Stimulated activated CD8-positive, alpha-beta memory T cell treated with anti-CD3 and anti-CD28 coated beads, Interleukin-7, amount 100 ng/mL, for 4 hours (primary cell): ENCODE measurements around the gene MS4A10.
"Not testable (repeated sequence)": the region's sequence is repeated elsewhere in the genome, so short reads cannot be mapped to it uniquely, and the experiment has no call there.

Source experiments
- DNase-seq, 2 donors: peaks; one replicate each; pipeline ENCODE4 v3.0.0-alpha.2; 2020; ENCODE audit warnings: low read depth in 2 of 2

MS4A10 gene

DNA sequence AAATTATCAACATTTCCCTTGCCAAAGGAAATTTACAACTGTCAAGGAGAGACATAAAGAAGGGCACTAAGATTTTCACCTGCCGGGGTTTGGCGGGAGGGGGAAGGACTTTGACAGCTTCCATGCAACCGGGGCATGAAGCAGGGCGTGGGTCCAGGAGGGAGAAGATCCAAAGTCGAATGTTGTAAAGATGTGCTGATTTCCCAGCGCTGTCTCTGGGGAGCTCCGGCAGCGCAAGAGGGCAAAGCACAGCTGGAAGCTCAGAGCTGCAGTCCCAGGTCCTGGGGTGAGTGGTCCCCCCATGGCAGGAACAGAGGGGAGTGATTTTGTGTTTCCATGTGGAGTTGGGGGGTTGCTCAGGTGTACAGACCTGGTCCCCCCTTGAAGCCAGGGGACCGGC is at the start of gene MS4A10:
Gene MS4A10 (plus strand): TSS at position 198 of the 400 bp plus-strand sequence. CDS start 5,003 bp downstream, outside the sequence.
- DNase-seq = no peak

DNA sequence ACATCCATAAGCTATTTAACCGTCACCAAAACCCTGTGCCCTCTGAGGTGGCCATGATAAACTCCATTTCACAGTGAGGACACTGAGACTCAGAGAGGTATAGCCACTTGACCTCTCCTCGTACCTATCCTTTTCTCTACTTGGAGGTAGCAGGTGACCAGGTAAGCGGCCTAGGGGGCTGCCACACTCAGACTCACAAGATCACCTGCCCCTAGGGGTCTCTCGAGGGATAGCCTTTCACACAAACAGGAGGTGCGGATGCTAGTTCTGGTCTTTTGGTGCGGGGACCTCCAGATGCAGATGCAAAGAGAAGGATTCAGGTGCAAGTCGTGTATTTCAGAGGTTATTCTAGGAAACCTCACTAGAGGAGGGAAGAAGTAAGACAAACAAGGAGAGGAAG is 46.0 kb upstream of the MS4A10 start:
- DNase-seq = no peak

DNA sequence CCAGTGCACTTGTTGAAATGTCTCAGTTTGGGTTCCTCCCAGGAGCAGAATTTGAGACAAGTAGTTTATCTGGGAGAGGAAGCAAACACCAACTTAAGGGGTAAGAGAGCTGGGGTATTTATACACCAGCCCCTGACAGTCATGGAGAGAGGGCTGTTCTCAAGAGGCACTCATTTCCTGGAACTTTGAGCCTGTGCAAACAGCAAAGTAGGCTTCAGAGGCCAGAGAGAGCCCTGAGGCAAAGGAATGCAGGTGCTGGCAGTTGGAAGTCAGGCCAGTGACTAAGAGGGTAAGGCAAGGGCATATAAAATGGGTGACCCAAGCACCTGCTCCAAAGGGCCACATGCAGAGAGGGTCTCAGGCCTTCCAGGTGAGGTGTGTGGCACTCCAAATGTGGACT is 44.6 kb upstream of the MS4A10 start:
- DNase-seq = no peak

DNA sequence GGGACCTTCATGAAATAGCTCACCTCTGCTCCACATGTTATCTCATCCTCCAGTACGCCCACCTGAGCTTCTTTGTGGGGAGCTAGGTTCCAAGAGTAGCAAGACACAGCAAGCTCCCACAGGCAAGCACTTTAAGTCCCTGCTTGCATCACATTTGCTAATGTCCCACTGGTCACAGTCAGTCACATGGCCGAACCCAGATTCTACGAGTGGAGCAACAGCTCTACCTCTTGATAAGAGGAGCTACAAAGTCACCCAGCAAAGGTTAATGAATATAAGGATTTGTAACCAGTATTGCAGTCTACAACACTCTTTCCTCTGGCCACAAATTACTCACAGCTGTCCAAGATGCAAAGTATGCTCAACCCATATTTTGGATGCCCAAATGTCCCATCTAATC is 43.7 kb upstream of the MS4A10 start:
- DNase-seq = no peak

DNA sequence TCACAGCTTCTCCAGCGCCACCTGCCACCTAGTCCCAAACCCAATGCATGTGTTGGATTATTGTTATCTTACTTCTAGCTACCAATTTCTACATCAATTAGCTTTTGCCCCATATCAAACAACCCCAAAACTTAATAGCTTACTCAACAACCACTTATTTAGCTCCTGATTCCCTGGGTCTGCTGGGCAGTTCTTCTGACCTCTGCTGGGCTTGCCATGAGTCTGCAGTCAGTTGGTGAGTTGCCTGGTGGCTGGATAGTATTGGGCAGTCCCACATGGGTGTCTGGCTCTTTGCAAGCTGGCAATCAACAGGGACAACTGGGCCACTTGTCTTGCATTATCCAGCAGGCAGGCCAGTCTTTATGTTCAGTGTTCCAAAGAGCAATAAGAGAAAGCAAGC is 42.1 kb upstream of the MS4A10 start:
- DNase-seq = no peak

DNA sequence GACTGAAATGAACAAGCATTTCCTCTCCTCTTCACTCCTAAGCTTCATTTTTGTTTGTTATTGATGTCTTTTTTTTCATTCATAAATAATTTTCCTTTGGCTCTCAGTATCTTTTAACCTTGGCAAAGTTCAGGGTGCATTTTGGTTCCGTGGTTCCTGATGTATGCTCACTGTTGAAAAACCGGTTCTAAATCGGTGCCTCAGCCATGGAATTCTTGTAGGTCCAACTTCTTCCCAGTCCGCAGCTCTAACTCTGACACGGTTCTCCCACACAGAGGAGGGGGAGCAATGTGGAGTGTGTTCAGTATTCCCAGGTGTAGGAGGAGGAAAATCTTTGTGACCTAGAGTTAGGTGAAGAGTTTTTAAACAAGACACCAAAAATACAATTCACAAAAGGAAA is 41.0 kb upstream of the MS4A10 start:
- no peak for DNase-seq

DNA sequence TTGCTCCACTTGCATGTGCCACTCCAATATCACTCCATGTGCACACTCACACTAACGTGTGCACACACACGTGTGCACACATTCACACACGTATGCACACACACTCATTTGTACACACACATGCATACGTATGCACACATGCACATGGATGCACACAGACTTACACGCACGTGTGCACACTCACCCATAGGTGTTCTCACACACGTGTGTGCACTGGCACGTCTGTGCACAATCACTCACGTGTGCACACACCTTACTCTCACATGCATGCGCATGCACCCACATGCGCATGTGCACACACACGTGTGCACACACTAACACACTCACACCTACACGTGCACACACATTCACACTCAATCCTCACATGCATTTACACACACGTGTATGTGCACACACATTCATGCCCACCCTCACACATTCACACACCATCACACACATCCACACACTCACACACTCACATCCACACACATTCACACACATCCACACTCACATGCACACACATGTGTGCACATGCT is 37.7 kb upstream of the MS4A10 start:
- DNase-seq = no peak

DNA sequence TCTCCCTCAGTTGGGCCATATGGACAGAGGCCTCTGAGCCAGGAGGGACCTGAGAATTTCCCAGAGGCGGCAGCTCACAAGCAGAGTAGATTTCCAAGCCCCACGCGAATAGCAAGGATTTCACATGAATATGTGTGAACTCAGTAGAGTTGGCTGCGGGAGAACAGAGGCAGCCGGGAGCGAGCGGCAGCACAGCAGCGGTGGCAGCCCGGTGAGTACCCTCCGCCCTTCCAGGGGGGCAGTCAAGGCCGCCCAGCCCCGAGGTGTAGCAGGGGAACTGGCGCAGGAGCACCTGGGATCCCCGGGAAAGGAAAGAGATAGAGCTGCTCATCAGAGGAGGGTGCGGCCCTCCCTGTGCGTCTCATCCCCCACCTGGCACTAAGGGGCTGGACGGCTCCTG is 36.9 kb upstream of the MS4A10 start:
- DNase-seq = no peak

DNA sequence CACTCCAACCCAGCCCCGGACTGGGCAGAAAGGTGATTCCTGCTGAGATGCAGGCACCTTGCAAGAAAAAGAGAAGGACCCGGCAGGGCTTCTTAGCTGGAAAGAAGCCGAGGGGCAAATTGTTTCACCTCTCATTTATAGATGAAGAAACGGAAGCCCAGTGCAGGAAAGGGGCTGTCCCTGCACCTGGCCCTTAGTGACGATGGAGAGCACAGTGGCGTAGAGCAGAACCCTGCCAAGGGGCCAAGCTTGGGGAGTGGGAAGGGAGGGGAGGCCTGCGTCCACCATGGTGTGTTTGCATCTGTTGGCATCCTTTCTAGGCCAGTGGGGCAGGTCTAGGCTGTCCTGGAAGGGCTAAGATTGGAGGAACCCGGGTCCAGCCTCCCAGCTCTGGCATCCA is 36.3 kb upstream of the MS4A10 start:
- no peak for DNase-seq

DNA sequence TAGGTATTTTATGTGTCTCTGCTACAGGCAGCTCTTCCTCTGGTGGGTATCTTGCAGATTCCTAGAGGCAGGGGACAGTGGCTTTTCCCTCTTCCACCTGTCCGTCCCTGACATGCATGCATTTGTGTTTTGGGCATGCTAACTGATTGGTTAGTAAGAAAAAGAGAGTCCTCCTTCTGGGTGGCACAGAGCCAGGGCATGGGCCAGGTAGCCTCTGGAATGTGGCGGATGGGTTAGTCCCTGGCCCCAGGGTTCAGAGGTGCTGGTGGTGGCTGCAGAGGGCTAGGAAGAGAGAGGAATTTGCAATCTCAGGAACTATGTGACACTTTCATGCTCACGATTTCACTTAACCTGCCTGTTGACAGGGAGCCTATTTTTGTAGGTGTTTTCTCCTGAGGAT is 34.2 kb upstream of the MS4A10 start:
- no peak for DNase-seq

DNA sequence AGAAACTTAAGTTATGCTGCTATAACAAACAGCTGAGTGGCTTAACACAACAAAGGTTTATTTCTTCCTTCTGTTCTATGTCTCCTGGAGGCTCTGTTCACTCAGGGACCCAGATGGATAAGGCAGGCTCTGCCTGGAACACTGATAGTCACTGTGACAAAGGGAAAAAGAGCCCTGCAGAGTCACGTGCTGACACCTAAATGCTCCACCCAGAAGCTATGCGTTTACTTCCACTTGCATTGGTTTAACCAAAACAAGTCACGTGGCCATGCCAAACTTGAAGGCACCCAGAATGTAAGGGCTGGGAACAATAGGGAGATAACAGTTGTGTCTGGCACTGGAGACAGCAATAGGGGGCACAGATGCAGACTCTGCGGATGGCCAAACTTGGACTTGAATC is 31.8 kb upstream of the MS4A10 start:
- DNase-seq = no peak

DNA sequence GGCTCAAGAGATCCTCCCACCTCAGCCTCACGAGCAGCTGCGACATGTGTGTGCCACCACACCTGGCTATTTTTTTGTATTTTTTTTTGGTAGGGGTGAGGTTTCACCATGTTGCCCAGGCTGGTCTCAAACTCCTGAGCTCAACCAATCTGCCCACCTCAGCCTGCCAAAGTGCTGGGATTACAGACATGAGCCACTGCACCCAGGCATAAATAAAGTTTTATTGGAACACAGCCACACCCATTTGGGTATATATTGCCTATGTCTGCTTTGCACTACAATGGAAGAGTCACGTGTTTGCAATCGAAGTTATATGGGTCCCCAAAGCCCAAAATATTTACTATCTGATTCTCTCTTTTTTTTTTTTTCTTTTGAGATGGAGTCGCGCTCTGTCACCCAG is 30.2 kb upstream of the MS4A10 start:
- no peak for DNase-seq

DNA sequence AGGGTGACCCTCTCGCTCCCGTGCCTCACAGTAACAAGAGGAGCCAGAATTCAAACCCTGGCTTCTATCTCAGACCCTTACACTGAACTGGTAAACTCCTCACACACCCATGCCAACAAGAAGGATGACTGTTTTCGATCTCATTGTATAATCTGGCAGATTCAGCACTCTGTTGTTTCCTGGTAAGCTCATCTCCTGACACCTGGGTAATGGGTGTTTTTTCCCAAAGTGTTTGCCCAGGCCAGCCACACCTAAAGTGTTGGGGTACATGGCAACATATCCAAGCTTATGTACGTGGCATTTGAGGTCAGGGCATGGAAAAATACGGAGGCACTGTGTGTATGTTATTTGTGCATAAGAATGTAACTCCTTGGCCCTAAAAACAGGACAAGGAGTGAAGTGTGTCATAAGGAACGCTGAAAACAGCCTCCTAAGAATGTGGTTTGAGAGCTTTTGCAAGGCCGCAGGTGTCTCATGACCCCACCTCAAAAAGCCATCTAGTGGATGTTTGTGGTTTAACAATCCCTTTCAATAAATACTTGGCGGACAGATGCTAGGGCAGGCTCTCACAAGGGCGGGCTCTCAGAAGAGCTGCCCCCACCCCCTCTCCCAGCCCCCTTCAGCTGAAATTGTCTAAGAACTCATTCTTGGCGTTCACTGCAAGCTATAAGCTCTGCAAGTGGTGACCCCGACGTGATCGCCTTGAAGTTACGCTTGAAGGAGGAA is 28.7 kb upstream of the MS4A10 start, which contains the start of gene MS4A15:
Gene MS4A15 (plus strand): TSS at position 561 of the 726 bp plus-strand sequence. CDS start 6,867 bp downstream, outside the sequence.
- DNase-seq = no peak

DNA sequence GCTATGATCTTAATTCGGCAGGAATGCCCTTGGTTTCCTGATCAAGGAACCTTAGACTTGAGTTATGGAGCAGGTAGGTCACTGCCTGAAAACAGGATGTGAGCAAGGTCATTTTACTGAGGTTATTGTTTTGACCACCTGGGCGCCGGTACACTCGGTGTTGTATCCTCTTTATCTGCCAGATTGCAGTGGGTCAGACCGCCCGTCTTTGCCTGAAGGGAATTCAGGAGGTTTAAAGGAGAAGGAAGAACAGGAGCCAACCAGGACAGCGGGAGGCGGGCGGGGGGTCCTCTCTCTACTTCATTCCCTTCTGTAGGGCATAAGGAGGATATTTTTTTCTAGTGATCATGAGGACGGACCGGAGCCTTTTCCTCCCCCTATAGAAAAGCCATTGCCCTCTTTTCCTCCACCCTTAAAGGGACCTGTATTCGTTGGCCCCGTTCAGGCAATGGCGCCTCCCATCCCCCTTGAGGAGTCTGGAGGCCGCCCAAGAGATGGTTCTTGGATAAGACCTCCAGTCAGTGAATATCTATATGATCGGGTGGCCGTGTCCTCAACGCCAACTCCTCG is 27.8 kb upstream of the MS4A10 start:
- no peak for DNase-seq

DNA sequence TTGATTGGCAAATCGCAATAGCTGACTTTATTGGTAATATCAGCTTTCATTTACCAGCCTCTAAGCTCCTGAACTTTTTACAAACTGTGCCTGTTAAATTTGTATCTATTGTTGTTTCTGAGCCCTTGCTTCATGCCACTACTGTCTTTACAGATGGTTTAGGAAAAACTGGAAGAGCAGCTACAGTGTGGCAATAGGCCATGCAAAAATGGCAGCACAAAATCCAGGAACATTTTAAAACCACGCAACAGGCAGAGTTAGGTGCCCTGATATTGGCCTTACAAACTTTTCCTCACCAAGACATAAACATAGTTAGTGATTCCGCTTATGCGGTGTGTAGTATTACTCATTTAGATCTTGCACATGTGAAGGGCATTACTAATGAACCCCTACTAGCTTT is 26.5 kb upstream of the MS4A10 start:
- not testable (repeated sequence) for DNase-seq

DNA sequence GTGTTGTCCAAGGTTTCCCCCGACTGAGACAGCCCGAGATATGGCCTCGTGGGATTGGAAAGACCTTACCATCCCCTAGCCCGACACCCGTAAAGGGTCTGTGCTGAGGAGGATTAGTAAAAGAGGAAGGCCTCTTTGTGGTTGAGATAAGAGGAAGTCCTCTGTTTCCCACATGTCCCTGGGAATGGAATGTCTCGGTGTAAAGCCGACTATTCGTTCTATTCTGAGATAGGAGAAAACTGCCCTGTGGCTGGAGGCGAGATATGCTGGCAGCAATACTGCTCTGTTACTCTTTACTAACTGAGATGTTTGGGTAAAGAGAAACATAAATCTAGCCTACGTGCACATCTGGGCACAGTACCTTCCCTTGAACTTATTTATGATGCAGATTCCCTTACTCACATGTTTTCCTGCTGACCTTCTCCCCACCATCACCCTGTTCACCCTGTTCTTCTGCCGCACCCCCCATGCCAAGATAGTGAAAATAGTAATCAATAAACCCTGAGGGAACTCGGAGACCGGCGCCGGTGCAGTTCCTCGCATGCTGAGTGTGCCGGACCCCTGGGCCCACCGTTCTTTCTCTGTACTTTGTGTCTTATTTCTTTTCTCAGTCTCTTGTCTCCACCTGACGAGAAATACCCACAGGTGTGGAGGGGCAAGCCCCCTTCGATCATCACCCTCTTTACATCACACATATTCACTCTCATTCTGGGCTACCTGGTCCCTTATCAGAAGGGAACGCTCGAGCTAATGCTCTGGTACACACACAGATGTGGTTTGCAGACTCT is 25.5 kb upstream of the MS4A10 start:
- DNase-seq = not testable (repeated sequence)

DNA sequence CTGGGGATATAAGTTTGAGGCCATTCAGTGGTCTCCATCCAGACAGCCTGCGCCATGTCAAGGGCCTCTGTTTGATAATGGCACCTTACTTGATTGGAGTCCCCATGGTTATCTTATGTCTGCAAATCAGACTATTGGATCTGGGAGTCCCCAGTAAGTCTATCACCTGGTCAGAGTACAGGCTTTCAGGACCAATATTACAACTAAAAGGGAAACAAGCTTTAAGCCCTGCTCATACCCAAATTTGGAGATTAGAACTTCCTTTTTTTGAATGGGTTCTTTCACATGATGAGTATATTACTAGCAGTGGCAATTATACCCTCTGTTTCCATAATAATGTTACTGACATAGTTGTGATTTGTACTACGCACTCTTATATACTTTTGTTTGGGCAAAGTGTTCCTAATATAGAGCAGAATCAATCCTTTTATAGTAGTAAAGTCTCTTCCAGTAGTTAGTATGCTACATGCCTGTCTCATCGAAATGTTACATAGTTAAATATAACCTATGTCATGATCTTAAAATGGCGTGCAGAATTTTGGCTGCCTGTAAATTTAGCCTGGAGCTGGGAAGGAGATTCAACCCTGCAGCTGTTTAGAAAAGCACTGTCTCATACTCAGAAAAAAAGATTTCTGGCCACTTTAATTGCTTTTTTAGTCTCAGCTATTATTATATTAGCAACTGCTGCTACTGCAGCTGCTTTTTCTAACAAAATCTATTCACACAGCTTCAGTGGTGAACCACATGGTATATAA is 23.5 kb upstream of the MS4A10 start:
- DNase-seq = no peak

DNA sequence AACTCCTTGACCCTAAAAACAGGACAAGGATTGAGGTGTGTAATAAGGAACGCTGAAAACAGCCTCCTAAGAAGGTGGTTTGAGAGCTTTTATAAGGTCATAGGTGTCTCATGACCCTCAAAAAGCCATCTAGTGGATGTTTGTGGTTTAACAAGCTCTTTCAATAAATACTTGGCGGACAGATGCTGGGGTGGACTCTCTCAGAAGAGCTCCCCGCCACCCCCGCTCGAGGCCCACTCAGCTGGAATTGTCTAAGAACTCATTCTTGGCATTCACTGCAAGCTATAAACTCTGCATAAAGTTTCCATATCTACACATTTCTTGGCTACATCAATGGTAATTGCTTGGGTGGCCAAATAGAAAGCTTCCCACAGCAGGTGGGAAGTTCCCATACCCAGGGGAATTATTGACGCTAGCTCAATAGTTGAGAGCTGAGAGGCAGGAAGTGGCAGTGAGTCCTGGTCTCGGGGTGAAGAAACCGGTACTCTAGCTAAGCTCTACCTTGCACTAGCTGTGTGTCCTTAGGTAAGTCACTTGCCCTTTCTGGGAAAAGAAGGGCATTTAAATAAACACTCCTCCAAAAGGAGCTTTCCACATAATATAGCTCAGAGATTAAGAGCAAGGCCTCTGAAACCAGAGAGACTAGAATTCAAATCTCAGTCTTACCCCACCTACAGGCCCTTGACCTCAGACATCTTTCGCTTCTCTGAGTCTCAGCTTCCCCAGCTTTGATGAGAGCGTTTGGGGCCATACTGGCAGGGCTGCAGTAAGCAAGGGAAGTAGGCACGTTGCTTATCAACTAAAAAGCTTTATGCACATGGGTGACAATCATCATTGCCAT is 22.1 kb upstream of the MS4A10 start:
- DNase-seq = no peak

DNA sequence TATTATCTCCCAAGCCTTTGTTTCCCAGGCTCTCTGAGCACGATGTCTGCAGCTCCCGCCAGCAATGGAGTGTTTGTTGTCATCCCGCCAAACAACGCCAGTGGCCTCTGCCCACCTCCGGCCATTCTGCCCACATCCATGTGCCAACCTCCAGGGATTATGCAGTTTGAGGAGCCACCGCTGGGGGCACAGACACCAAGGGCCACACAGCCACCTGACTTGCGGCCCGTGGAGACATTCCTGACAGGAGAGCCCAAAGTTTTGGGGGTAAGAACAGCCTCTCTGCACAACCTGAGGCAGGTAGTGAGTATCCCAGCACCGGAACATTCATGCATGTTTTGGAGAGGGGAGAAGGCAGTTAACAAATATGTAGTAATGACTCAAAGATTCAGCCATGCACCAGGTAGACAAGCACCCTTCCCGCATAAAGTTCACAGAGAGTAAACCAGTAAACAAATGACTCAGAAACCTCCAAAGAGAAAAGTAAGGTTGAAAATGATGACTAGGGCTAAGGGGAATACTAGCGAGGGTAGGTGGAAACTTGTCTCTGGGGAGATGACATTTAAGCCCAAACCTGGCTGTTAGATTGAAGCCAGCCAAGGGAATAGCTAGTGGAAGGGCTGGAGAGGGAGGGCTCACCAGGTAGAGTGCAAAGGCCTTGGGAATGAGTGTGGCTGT is 21.3 kb upstream of the MS4A10 start:
- DNase-seq = no peak

DNA sequence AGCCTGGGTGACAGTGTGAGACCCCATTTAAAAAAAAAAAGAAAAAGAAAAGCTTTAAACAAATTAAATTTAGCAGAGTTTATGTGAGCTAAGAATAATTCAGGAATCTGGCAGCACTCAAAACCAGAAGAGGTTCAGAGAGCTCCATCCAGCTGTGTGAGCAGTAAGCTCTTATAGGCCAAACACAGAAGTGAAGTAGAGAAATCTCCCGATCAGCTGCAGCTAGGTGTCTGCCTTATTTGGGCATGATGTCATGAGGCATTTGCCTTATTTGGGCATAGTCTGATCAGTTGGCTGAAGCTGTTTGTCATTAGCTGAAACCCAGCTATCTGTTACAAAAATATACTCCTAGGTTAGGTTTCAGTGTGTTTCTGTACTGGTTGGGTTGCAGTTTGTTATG is 20.3 kb upstream of the MS4A10 start:
- DNase-seq = no peak
